K562 (cell line): ENCODE results near the gene SRPK2. TPM values are rescaled to one million over a fixed set of nuclear protein-coding genes. Genes with fewer than 3 reads are reported as not detected.
A peak's percentile ranks its signal among the peaks of the same experiment; 100 is the strongest.

Experiments
- ATAC-seq: fragments of 200-7000 bp; cut with Tn5 transposase; 3 replicates; pipeline ENCODE4 v1.9.1; 2020; ENCODE audit warnings: moderate library complexity
- BruUV-seq: library from RNA; stranded (reverse); fragments of 400-500 nt; replicated peaks from 2 replicates; lab custom pipeline; 2021; lab: Mats Ljungman, UMichigan
- CTCF ChIA-PET: fragments of 300-600 bp; formaldehyde crosslinking; extraction: SDS; loops from one replicate; lab custom pipeline; 2021; ENCODE audit warnings: low intra/inter-chr PET ratio; lab: Yijun Ruan, JAX
- POLR2A ChIA-PET: fragments of 300-600, 350-650 bp; sonication (Branson Sonifier 250); formaldehyde crosslinking; extraction: SDS; loops from one replicate; lab custom pipeline; 2021; ENCODE audit warnings: antibody characterized with exemption, inconsistent platforms; lab: Yijun Ruan, JAX
- DNase-seq, 4 experiments: peaks; one replicate each; pipeline versions ENCODE4 v3.0.0 to v3.0.0-alpha.2; 2011 to 2018; ENCODE audit warnings: low spot score in 3 of 4, mixed read lengths in 3 of 4; ENCODE audit errors: extremely low read depth in 1 of 4
- FAIRE-seq: peaks from 2 replicates; lab custom pipeline; 2011; peaks lifted over from hg19 to GRCh38; lab: Jason Lieb, UNC
- H2AFZ ChIP-seq: 2 replicates; pipeline ENCODE4 v1.6.0; 2011; ENCODE audit warnings: low read depth, low read length, control low read depth, inconsistent platforms
- H3K27ac ChIP-seq: fragments of 200-600 bp; 3 replicates; pipeline ENCODE4 v1.8.0; 2011; ENCODE audit warnings: low read depth, mild to moderate bottlenecking, control low read depth, inconsistent platforms, low read length, moderate library complexity, mixed read lengths; ENCODE audit errors: extremely low read depth
- H3K27me3 ChIP-seq, 2 experiments: fragments of 300-600 bp in 1 of 2; 2 replicates in 1 of 2; 3 replicates in 1 of 2; pipeline versions ENCODE4 v1.6.0 to v1.8.0; 2011; ENCODE audit warnings: inconsistent platforms in 2 of 2, low read length in 2 of 2, mild to moderate bottlenecking in 1 of 2, mixed read lengths in 1 of 2, moderate library complexity in 1 of 2; ENCODE audit not compliant: control insufficient read depth in 2 of 2, insufficient read depth in 2 of 2
- H3K36me3 ChIP-seq: fragments of 300-600 bp; 3 replicates; pipeline ENCODE4 v1.8.0; 2011; ENCODE audit warnings: mild to moderate bottlenecking, low read length, inconsistent platforms; ENCODE audit not compliant: control insufficient read depth, insufficient read depth
- H3K4me1 ChIP-seq, 2 experiments: fragments of 200-600 bp in 1 of 2; replicated peaks in 1 of 2; 2 replicates in 1 of 2; 3 replicates in 1 of 2; pipeline versions ENCODE4 v1.5.1 to v1.8.0; 2011; ENCODE audit warnings: inconsistent platforms in 2 of 2, low read length in 2 of 2, mild to moderate bottlenecking in 1 of 2, mixed read lengths in 1 of 2, moderate library complexity in 1 of 2; ENCODE audit not compliant: control insufficient read depth in 2 of 2, insufficient read depth in 2 of 2
- H3K4me2 ChIP-seq: 2 replicates; pipeline ENCODE4 v1.6.1; 2011; ENCODE audit warnings: low read length, control low read depth, inconsistent platforms, mixed read lengths; ENCODE audit not compliant: insufficient read depth
- H3K4me3 ChIP-seq: fragments of 200-600 bp; sonication (generic), shearing (Covaris generic); 2 replicates; pipeline ENCODE4 v1.5.1; 2016; ENCODE audit warnings: control low read depth, inconsistent platforms
- H3K79me2 ChIP-seq: fragments of 200-600 bp; 3 replicates; pipeline ENCODE4 v1.8.0; 2011; ENCODE audit warnings: low read length, inconsistent platforms; ENCODE audit not compliant: control insufficient read depth, insufficient read depth
- H3K9ac ChIP-seq, 2 experiments: 2 replicates each; pipeline versions ENCODE4 v1.6.0 to v1.6.1; 2011; ENCODE audit warnings: low read depth in 2 of 2, low read length in 2 of 2, control low read depth in 1 of 2, inconsistent platforms in 1 of 2, mild to moderate bottlenecking in 1 of 2, mixed read lengths in 1 of 2; ENCODE audit not compliant: insufficient read depth in 1 of 2
- H3K9me1 ChIP-seq: one replicate; pipeline ENCODE4 v1.6.0; 2011; ENCODE audit warnings: inconsistent platforms, mild to moderate bottlenecking, low read length, moderate library complexity; ENCODE audit not compliant: control insufficient read depth, insufficient read depth
- H3K9me3 ChIP-seq: replicated peaks from 2 replicates; pipeline ENCODE4 v1.5.1; 2011; ENCODE audit warnings: low read depth, low read length, inconsistent platforms; ENCODE audit not compliant: control insufficient read depth, insufficient read depth
- H4K20me1 ChIP-seq: replicated peaks from 2 replicates; pipeline ENCODE4 v1.6.1; 2011; ENCODE audit warnings: low read length, inconsistent platforms, mixed read lengths; ENCODE audit not compliant: control insufficient read depth, insufficient read depth
- CCNT2 ChIP-seq: IDR thresholded peaks from 2 replicates; pipeline ENCODE4 v1.6.1; 2011; ENCODE audit warnings: borderline replicate concordance, low read depth, mild to moderate bottlenecking, moderate library complexity, mixed read lengths, low read length; ENCODE audit not compliant: insufficient read length; ENCODE audit errors: extremely low read depth
- CEBPG ChIP-seq, 3 experiments: fragments of 200-800 bp in 1 of 3; sonication (Bioruptor generic) in 1 of 3; sonication (generic) in 1 of 3; formaldehyde crosslinking in 1 of 3; IDR thresholded peaks in 2 of 3; conservative IDR thresholded peaks in 1 of 3; 2 replicates each; pipeline versions ENCODE4 v1.6.1 to v1.8.0; 2016 to 2022; ENCODE audit warnings: missing compliant biosample characterization in 2 of 3, missing genetic modification characterization in 2 of 3, mild to moderate bottlenecking in 1 of 3, missing genetic modification reagents in 1 of 3
- EZH2 ChIP-seq: IDR thresholded peaks from 2 replicates; pipeline ENCODE4 v1.6.1; 2012; ENCODE audit warnings: low read depth, mild to moderate bottlenecking, inconsistent platforms, low read length, borderline replicate concordance
- KDM1A ChIP-seq, 2 experiments: fragments of 450-650 bp; IDR thresholded peaks; 2 replicates each; pipeline ENCODE4 v1.6.1; 2016; ENCODE audit warnings: mild to moderate bottlenecking in 2 of 2
- POLR2G ChIP-seq: fragments of 200-400 bp; formaldehyde crosslinking; IDR thresholded peaks from 2 replicates; pipeline ENCODE4 v1.6.1; 2017; ENCODE audit warnings: low read depth, mild to moderate bottlenecking, antibody characterized with exemption, low read length, moderate library complexity
- ZNF324 ChIP-seq: fragments of 250-450 bp; sonication (Bioruptor Pico); IDR thresholded peaks from 2 replicates; pipeline ENCODE4 v1.4.0; 2020; ENCODE audit warnings: mild to moderate bottlenecking
- WGBS: fragments of 100-300 bp; shearing (Covaris generic); methylation state at CpG from one replicate; pipeline ENCODE4 v1.1.6; 2016; ENCODE audit warnings: low coverage, mixed read lengths; ENCODE audit not compliant: insufficient coverage; ENCODE audit errors: missing lambda C conversion rate; 5-methylcytosine and 5-hydroxymethylcytosine counted together
- in situ Hi-C: fragments of 300-500 bp; cut with MboI; formaldehyde crosslinking; loops from 4 replicates; pipeline ENCODE4 v1.15.0; 2018; ENCODE audit warnings: inconsistent platforms, mixed read lengths
- intact Hi-C: fragments of 100-400 bp; cut with micrococcal nuclease; formaldehyde crosslinking; loops from 2 replicates; pipeline ENCODE4 v1.14.2; 2022
- polyA plus RNA-seq, 8 experiments: library from polyadenylated mRNA; depleted of rRNA in 4 of 8; stranded (reverse) in 5 of 8; unstranded in 3 of 8; fragments of >200 nt; fragmentation: Nextera tagmentation in 2 of 8; fragmentation: Illumina TruSeq in 1 of 8; extraction: Ambion mirVana in 2 of 8; extraction: Trizol in 1 of 8; gene quantifications; 2 replicates each; pipeline versions ENCODE4 v1.2.1 to v1.2.3, GENCODE V29; 2011 to 2014; ENCODE audit warnings: inconsistent platforms in 1 of 8, missing spikeins in 1 of 8
- total RNA-seq, 7 experiments: library from RNA; depleted of rRNA in 6 of 7; stranded (reverse); fragments of >200 nt in 6 of 7; fragmentation: Illumina TruSeq in 2 of 7; extraction: Trizol in 2 of 7; gene quantifications; 2 replicates each; pipeline versions ENCODE4 v1.2.1 to v1.2.3, GENCODE V29; 2011 to 2021; ENCODE audit warnings: low replicate concordance in 1 of 7
- TF ChIP-seq, protein P1 (sequence below): sonication (generic); formaldehyde crosslinking; IDR thresholded peaks from 2 replicates; pipeline ENCODE4 v1.8.1; 2023; ENCODE audit warnings: mild to moderate bottlenecking, missing genetic modification reagents

Gene SRPK2
- total and polyA plus RNA-seq, 9 of the 15 experiments (the other 6 are each of a cell fraction or from before 2014, with no cell fraction given), result 21.5 to 44.7 (median 33.3) TPM

DNA sequence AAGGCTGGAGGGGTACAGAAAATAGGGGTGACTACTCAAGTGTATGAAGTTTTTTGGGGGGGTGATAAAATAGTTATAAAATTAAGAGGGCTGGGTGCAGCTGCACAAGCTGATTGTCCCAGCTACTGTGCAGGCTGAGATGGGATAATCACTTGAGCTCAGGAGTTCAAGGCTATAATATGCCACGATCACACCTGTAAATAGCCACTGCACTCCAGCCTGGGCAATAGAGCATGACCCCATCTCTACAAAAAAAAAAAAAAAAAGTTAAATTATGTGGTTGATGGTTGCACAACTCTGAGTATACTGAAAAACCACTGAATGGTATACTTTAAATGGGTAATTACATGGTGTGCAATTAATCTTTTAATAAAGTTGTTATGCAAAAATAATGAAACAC lies 172.9 kb downstream of the SRPK2 start:
- Histone ChIP-seq H3K79me2 (peaks cover 7% of the 10 kb centered on the region; the same call in 1 of the 3 replicates), H3K9me1 (no peaks in the 10 kb centered on the region), H3K36me3 (no peaks in the 10 kb centered on the region), H3K27ac (no peak overlapping the region), H4K20me1 (no peaks in the 10 kb centered on the region), H3K4me2 (no peak overlapping the region), H3K4me1 (no peaks in the 10 kb centered on the region), H3K9ac (no peak overlapping the region), H3K27me3 (no peaks in the 10 kb centered on the region), H2AFZ (no peak overlapping the region), H3K9me3 (no peaks in the 10 kb centered on the region), H3K4me3 (no peak overlapping the region)
- ATAC-seq (no peak), DNase-seq (no peak), FAIRE-seq (no peak)
- in situ Hi-C loops, result no loop called here
- no TSS peak for BruUV-seq
- intact Hi-C loops, result no loop called here
- TF ChIP-seq KDM1A (IDR thresholded peaks at IDR 0.05), result no peak
- TF ChIP-seq, protein P1, sequence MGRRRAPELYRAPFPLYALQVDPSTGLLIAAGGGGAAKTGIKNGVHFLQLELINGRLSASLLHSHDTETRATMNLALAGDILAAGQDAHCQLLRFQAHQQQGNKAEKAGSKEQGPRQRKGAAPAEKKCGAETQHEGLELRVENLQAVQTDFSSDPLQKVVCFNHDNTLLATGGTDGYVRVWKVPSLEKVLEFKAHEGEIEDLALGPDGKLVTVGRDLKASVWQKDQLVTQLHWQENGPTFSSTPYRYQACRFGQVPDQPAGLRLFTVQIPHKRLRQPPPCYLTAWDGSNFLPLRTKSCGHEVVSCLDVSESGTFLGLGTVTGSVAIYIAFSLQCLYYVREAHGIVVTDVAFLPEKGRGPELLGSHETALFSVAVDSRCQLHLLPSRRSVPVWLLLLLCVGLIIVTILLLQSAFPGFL (CRISPR knock-in tag), result no peak
- no peak for TF ChIP-seq ZNF324 (CRISPR knock-in tag)
- TF ChIP-seq CEBPG (CRISPR knock-in tag; IDR thresholded peaks at IDR 0.05), result no peak
- peak in 1 of 2 experiments; percentile 8; a peak in 2 of 4 replicates for TF ChIP-seq CEBPG (tag; conservative IDR thresholded peaks at IDR 0.05 in 1 of 2, IDR thresholded peaks at IDR 0.05 in 1 of 2)
- no peak for TF ChIP-seq EZH2
- TF ChIP-seq POLR2G, result no peak
- no peak for TF ChIP-seq CCNT2
- ChIA-PET POLR2A (no interaction called here), CTCF (no interaction called here)
- WGBS, result 43% methylated on average over 1 of the region's 1 CpG
